Neural progenitor cell (in vitro differentiated cells): ENCODE data around the gene LRP1B. TPM values are rescaled to one million over a fixed set of nuclear protein-coding genes. Genes with fewer than 3 reads are reported as not detected.
A peak's percentile ranks its signal among the peaks of the same experiment; 100 is the strongest.

Source experiments
- DNase-seq: peaks from one replicate; pipeline ENCODE4 v3.0.0-alpha.2; 2016; ENCODE audit warnings: low spot score
- H2AFZ ChIP-seq: fragments of 200-600 bp; sonication (generic); replicated peaks from 2 replicates; pipeline ENCODE4 v1.6.1; 2016; ENCODE audit warnings: antibody characterized with exemption
- H3F3A ChIP-seq: fragments of 200-600 bp; sonication (generic); 2 replicates; pipeline ENCODE4 v1.6.1; 2016; ENCODE audit warnings: antibody characterized with exemption, low read depth
- H3K27ac ChIP-seq: fragments of 200-600 bp; sonication (generic); 2 replicates; pipeline ENCODE4 v1.5.1; 2016; ENCODE audit warnings: mild to moderate bottlenecking
- H3K27me3 ChIP-seq: fragments of 200-600 bp; sonication (generic); 2 replicates; pipeline ENCODE4 v1.6.1; 2016; ENCODE audit warnings: mild to moderate bottlenecking, moderate library complexity
- H3K36me3 ChIP-seq: fragments of 200-600 bp; sonication (generic); 2 replicates; pipeline ENCODE4 v1.5.1; 2016
- H3K4me1 ChIP-seq: fragments of 200-600 bp; sonication (generic); 2 replicates; pipeline ENCODE4 v1.6.1; 2016; ENCODE audit warnings: mixed run types
- H3K4me2 ChIP-seq: fragments of 200-600 bp; sonication (generic); 2 replicates; pipeline ENCODE4 v1.6.1; 2016
- H3K4me3 ChIP-seq: fragments of 200-600 bp; sonication (generic); 2 replicates; pipeline ENCODE4 v1.5.1; 2016
- H3K79me2 ChIP-seq: fragments of 200-600 bp; sonication (generic); 2 replicates; pipeline ENCODE4 v1.6.1; 2016; ENCODE audit warnings: low read depth
- H3K9ac ChIP-seq: fragments of 200-600 bp; sonication (generic); 2 replicates; pipeline ENCODE4 v1.6.1; 2016
- H3K9me3 ChIP-seq: fragments of 200-600 bp; sonication (generic); 2 replicates; pipeline ENCODE4 v1.5.1; 2016; ENCODE audit warnings: low read depth
- H4K20me1 ChIP-seq: fragments of 200-600 bp; sonication (generic); 2 replicates; pipeline ENCODE4 v1.6.1; 2016; ENCODE audit warnings: low read depth
- H3K27ac Mint-ChIP-seq: 3 replicates; pipeline ENCODE4 v1.8.0; 2021; ENCODE audit warnings: mixed read lengths
- H3K27me3 Mint-ChIP-seq: 2 replicates; pipeline ENCODE4 v1.8.0; 2022; ENCODE audit warnings: low read depth, mild to moderate bottlenecking, inconsistent platforms, moderate library complexity, mixed read lengths; ENCODE audit not compliant: insufficient read depth
- H3K36me3 Mint-ChIP-seq: 3 replicates; pipeline ENCODE4 v1.8.0; 2021; ENCODE audit warnings: mixed read lengths
- H3K4me1 Mint-ChIP-seq: 3 replicates; pipeline ENCODE4 v1.8.0; 2021; ENCODE audit warnings: mixed read lengths
- H3K4me3 Mint-ChIP-seq: 3 replicates; pipeline ENCODE4 v1.8.0; 2021; ENCODE audit warnings: mild to moderate bottlenecking, moderate library complexity, mixed read lengths
- H3K9me3 Mint-ChIP-seq: 3 replicates; pipeline ENCODE4 v1.8.0; 2020; ENCODE audit warnings: mixed read lengths
- EZH2 ChIP-seq: fragments of 200-600 bp; sonication (generic); IDR thresholded peaks from 2 replicates; pipeline ENCODE4 v1.6.1; 2017; ENCODE audit warnings: antibody characterized with exemption, mild to moderate bottlenecking, moderate library complexity
- EZH2phosphoT487 ChIP-seq: fragments of 200-600 bp; sonication (generic); IDR thresholded peaks from 2 replicates; pipeline ENCODE4 v1.6.1; 2017; ENCODE audit warnings: antibody characterized with exemption
- total RNA-seq: library from RNA; depleted of rRNA; stranded (reverse); fragments of >200 nt; gene quantifications from 2 replicates; pipeline ENCODE4 v1.2.3, GENCODE V29; 2015; ENCODE audit warnings: low replicate concordance
- TF ChIP-seq, protein P1 (sequence below): fragments of 200-600 bp; sonication (generic); IDR thresholded peaks from 2 replicates; pipeline ENCODE4 v1.5.1; 2017; ENCODE audit warnings: antibody characterized with exemption, mild to moderate bottlenecking

Gene LRP1B
- total RNA-seq, 1 donor from 2014 or later: not detected

DNA sequence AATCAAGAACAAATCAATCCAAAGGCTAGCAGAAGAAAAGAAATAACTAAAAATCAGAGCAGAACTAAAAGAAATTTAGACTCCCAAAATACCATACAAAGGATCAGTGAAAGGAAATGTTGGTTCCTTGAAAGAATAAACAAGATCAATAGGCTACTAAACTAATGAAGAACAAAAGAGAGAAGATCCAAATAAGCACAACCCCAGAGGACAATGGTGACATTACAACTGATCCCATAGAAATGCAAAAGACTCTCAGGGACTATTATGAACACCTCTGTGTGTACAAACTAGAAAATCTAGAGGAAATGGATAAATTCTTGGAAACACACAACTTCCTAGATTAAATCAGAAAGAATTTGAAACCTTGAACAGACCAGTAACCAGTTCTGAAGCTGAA lies 1186.9 kb downstream of the LRP1B start:
- Mint-ChIP-seq H3K9me3 (no peaks in the 10 kb centered on the region), H3K36me3 (no peaks in the 10 kb centered on the region), H3K4me3 (no peak overlapping the region), H3K27ac (no peak overlapping the region), H3K4me1 (no peaks in the 10 kb centered on the region), H3K27me3 (no peaks in the 10 kb centered on the region)
- Histone ChIP-seq H3K9ac (no peak overlapping the region), H4K20me1 (no peaks in the 10 kb centered on the region), H3K36me3 (no peaks in the 10 kb centered on the region), H3K4me2 (no peak overlapping the region), H3K4me1 (peaks cover 8% of the 10 kb centered on the region), H3K79me2 (no peaks in the 10 kb centered on the region), H3K27ac (no peak overlapping the region), H2AFZ (no peak overlapping the region), H3K27me3 (no peaks in the 10 kb centered on the region), H3K9me3 (no peaks in the 10 kb centered on the region), H3K4me3 (no peak overlapping the region), H3F3A (no peaks in the 10 kb centered on the region)
- no peak for TF ChIP-seq EZH2phosphoT487
- TF ChIP-seq, protein P1, sequence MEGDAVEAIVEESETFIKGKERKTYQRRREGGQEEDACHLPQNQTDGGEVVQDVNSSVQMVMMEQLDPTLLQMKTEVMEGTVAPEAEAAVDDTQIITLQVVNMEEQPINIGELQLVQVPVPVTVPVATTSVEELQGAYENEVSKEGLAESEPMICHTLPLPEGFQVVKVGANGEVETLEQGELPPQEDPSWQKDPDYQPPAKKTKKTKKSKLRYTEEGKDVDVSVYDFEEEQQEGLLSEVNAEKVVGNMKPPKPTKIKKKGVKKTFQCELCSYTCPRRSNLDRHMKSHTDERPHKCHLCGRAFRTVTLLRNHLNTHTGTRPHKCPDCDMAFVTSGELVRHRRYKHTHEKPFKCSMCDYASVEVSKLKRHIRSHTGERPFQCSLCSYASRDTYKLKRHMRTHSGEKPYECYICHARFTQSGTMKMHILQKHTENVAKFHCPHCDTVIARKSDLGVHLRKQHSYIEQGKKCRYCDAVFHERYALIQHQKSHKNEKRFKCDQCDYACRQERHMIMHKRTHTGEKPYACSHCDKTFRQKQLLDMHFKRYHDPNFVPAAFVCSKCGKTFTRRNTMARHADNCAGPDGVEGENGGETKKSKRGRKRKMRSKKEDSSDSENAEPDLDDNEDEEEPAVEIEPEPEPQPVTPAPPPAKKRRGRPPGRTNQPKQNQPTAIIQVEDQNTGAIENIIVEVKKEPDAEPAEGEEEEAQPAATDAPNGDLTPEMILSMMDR: peak; percentile 39
- no peak for TF ChIP-seq EZH2
- peak; percentile 18 for DNase-seq

DNA sequence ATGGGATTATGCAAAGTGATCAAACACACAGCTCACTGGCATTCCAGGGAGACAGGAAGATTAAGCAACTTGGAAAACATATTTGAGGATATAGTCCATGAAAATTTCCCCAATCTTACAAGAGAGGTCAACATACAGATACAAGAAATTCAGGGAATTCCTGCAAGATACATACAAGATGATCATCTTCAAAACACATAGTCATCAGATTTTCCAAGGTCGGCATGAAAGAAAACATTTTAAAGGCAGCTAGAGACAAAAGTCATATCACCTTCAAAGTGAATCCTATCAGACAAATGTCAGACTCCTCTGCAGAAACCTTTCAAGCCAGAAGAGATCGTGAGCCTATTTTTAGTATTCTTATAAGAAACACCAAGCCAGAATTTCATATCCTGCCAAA lies 1188.5 kb downstream of the LRP1B start:
- H3K4me3 Mint-ChIP-seq: no peak overlapping the region
- TF ChIP-seq EZH2phosphoT487 (no peak), EZH2 (no peak)
- TF ChIP-seq, protein P1: no peak
- H3K4me1 ChIP-seq: peaks cover 8% of the 10 kb centered on the region

DNA sequence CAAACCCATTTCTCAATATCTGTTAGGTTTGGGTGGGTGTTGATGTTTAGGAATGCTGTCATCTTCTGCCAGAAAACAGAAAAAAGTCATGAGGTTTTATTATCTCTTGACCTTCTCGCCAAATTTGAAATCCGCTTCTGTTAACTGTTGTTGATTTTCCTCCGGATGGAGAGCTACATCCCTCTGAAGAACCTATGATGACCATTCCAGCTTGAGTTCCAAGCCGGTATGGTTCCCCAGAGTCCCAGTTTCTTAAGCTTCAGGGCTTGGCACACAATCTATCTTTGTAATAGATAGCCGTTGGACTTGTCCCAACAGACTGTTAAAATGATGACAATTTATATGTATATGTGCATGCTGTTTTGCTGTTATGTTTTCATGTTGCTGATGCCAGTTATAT lies 1201.0 kb downstream of the LRP1B start:
- Histone ChIP-seq H3K27me3 (no peaks in the 10 kb centered on the region), H3K27ac (no peak overlapping the region), H3K9me3 (no peaks in the 10 kb centered on the region), H3K9ac (no peak overlapping the region), H3K4me2 (no peak overlapping the region), H3K36me3 (no peaks in the 10 kb centered on the region), H4K20me1 (no peaks in the 10 kb centered on the region), H3K79me2 (no peaks in the 10 kb centered on the region), H3K4me1 (no peaks in the 10 kb centered on the region), H2AFZ (no peak overlapping the region), H3K4me3 (no peak overlapping the region), H3F3A (no peaks in the 10 kb centered on the region)
- no peak for DNase-seq
- no peaks in the 10 kb centered on the region for H3K9me3 Mint-ChIP-seq
- H3K27ac Mint-ChIP-seq: no peak overlapping the region
- no peak overlapping the region for H3K4me3 Mint-ChIP-seq
- no peaks in the 10 kb centered on the region for H3K4me1 Mint-ChIP-seq
- TF ChIP-seq, protein P1: no peak
- TF ChIP-seq EZH2phosphoT487: no peak
- no peaks in the 10 kb centered on the region for H3K36me3 Mint-ChIP-seq
- no peaks in the 10 kb centered on the region for H3K27me3 Mint-ChIP-seq

More for the DNA sequence above, 1188.5 kb downstream of the LRP1B start:
- Mint-ChIP-seq H3K4me1 (no peaks in the 10 kb centered on the region), H3K27me3 (no peaks in the 10 kb centered on the region), H3K36me3 (no peaks in the 10 kb centered on the region), H3K27ac (no peak overlapping the region), H3K9me3 (no peaks in the 10 kb centered on the region)
- DNase-seq: no peak
- Histone ChIP-seq H3K27me3 (no peaks in the 10 kb centered on the region), H3K36me3 (no peaks in the 10 kb centered on the region), H3K4me2 (no peak overlapping the region), H3F3A (no peaks in the 10 kb centered on the region), H3K9me3 (no peaks in the 10 kb centered on the region), H4K20me1 (no peaks in the 10 kb centered on the region), H3K4me3 (no peak overlapping the region), H3K79me2 (no peaks in the 10 kb centered on the region), H2AFZ (no peak overlapping the region), H3K9ac (no peak overlapping the region), H3K27ac (no peak overlapping the region)

DNA sequence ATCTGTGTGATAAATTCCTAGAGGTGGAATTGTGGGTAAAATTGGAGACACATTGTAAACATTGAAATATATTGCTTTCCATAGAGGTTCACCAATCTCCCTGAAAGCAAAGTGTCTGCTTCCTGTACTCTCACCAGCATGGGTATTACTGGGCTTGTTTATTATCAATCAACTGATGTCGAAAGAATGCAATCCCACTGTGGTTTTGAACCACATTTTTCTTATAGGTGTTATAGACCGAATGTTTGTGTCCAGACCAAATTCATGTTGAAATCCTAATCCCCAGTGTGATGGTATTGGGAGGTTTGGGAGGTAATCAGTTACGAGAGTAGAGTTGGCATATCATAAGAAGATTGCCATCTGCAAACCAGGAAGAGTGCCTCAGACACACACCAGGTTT lies 1212.4 kb downstream of the LRP1B start:
- H2AFZ ChIP-seq: no peak overlapping the region
- no peak overlapping the region for H3K27ac ChIP-seq
- H3K9ac ChIP-seq: no peak overlapping the region
- H3F3A ChIP-seq: no peaks in the 10 kb centered on the region
- no peaks in the 10 kb centered on the region for H3K9me3 Mint-ChIP-seq
- H3K36me3 Mint-ChIP-seq: no peaks in the 10 kb centered on the region
- H3K4me1 Mint-ChIP-seq: no peaks in the 10 kb centered on the region
- no peak overlapping the region for H3K27ac Mint-ChIP-seq
- no peaks in the 10 kb centered on the region for H3K9me3 ChIP-seq
- H3K4me3 ChIP-seq: no peak overlapping the region
- no peaks in the 10 kb centered on the region for H3K27me3 Mint-ChIP-seq
- TF ChIP-seq, protein P1: no peak
- TF ChIP-seq EZH2phosphoT487: no peak
- no peaks in the 10 kb centered on the region for H3K79me2 ChIP-seq
- no peak overlapping the region for H3K4me2 ChIP-seq
- H4K20me1 ChIP-seq: no peaks in the 10 kb centered on the region
- no peaks in the 10 kb centered on the region for H3K36me3 ChIP-seq
- H3K4me1 ChIP-seq: no peaks in the 10 kb centered on the region
- no peak for DNase-seq
- no peak overlapping the region for H3K4me3 Mint-ChIP-seq
- no peaks in the 10 kb centered on the region for H3K27me3 ChIP-seq
